A549 (cell line): ENCODE data around the gene GSK3A.

Experiments
- CHD2 ChIP-seq: fragments of 150-350 bp; IDR thresholded peaks from 2 replicates; pipeline ENCODE4 v1.6.1; 2014; ENCODE audit warnings: low read length; ENCODE audit not compliant: partially characterized antibody
- TF ChIP-seq, protein P1 (sequence below): fragments of >200 bp; sonication (Bioruptor Twin); formaldehyde crosslinking; IDR thresholded peaks from 3 replicates; pipeline ENCODE4 v1.5.1; 2016

DNA sequence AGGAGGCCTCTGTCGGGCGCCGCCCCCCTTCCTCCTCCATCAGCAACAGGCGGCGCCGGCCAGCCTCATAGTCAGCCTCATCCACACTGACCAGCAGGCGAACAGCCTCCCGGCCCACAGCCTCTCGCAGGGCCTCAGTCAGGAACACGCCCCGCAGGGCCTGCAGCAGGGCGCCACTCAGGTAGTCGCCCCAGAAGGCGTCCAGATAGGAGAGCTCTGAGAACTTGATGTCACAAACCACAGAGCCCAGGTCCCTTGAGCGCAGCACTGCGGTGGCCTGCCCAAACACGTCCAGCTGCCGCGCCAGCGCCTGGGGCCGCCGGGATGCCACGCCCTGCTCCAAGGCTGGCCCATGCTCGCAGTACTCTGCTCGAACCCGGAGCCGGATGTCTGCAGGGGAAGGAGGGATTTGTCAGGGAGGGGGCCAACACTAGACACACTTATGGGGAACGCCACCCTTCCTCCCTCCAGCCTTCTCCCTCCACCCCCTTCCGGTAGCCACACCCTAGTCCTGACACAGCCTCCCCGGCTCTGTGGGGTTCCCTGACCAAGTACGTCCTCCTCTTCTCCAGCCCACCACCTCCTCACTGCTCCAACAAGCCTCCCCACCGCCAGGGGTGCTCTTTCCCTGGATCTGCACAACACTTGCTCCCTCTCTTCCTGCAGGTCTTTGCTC is 42.8 kb downstream of the GSK3A start:
- TF ChIP-seq CHD2 = no peak
- TF ChIP-seq, protein P1, sequence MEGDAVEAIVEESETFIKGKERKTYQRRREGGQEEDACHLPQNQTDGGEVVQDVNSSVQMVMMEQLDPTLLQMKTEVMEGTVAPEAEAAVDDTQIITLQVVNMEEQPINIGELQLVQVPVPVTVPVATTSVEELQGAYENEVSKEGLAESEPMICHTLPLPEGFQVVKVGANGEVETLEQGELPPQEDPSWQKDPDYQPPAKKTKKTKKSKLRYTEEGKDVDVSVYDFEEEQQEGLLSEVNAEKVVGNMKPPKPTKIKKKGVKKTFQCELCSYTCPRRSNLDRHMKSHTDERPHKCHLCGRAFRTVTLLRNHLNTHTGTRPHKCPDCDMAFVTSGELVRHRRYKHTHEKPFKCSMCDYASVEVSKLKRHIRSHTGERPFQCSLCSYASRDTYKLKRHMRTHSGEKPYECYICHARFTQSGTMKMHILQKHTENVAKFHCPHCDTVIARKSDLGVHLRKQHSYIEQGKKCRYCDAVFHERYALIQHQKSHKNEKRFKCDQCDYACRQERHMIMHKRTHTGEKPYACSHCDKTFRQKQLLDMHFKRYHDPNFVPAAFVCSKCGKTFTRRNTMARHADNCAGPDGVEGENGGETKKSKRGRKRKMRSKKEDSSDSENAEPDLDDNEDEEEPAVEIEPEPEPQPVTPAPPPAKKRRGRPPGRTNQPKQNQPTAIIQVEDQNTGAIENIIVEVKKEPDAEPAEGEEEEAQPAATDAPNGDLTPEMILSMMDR = no peak
